Naive thymus-derived CD4-positive, alpha-beta T cell (primary cell): ENCODE data around the gene TNRC6A. TPM values are rescaled to one million over a fixed set of nuclear protein-coding genes. Genes with fewer than 3 reads are reported as not detected.

ENCODE experiments used
- ATAC-seq: fragments of 150-1000 bp; cut with Tn5 transposase; 2 replicates; pipeline ENCODE4 v1.10.0; 2021; ENCODE audit warnings: mild to moderate bottlenecking, moderate library complexity
- CTCF ChIA-PET: fragments of 350-600 bp; sonication (Branson Sonifier 250); formaldehyde crosslinking; loops from one replicate; lab custom pipeline; 2021; ENCODE audit warnings: antibody characterized with exemption; lab: Charles Lee
- POLR2A ChIA-PET: fragments of 350-600 bp; sonication (Branson Sonifier 250); formaldehyde crosslinking; loops from one replicate; lab custom pipeline; 2021; ENCODE audit warnings: antibody characterized with exemption, inconsistent platforms; lab: Charles Lee
- DNase-seq, 9 donors: peaks; one replicate each; pipeline versions ENCODE4 v3.0.0 to v3.0.0-alpha.2; 2020 to 2022; ENCODE audit warnings: mixed read lengths in 1 of 9
- H3K27ac ChIP-seq: one replicate; pipeline ENCODE4 v1.7.0; 2013; ENCODE audit warnings: mild to moderate bottlenecking, low read depth, low read length, moderate library complexity
- H3K27me3 ChIP-seq, 2 donors: one replicate each; pipeline ENCODE4 v1.7.0; 2013; ENCODE audit warnings: low read length in 2 of 2, mild to moderate bottlenecking in 2 of 2, moderate library complexity in 2 of 2; ENCODE audit not compliant: control insufficient read depth in 2 of 2, insufficient read depth in 2 of 2
- H3K36me3 ChIP-seq, 3 experiments: 1 replicate in 2 of 3; 2 replicates in 1 of 3; pipeline ENCODE4 v1.7.0; 2013; ENCODE audit warnings: low read length in 3 of 3, mild to moderate bottlenecking in 3 of 3, moderate library complexity in 1 of 3; ENCODE audit not compliant: insufficient read depth in 3 of 3, control insufficient read depth in 2 of 3
- H3K4me1 ChIP-seq, 2 donors: one replicate each; pipeline ENCODE4 v1.7.0; 2013; ENCODE audit warnings: low read length in 2 of 2, mild to moderate bottlenecking in 2 of 2, moderate library complexity in 1 of 2; ENCODE audit not compliant: control insufficient read depth in 2 of 2, insufficient read depth in 2 of 2
- H3K4me3 ChIP-seq: 2 replicates; pipeline ENCODE4 v1.7.0; 2013; ENCODE audit warnings: mild to moderate bottlenecking, low read length
- H3K9me3 ChIP-seq, 3 experiments: 1 replicate in 2 of 3; 2 replicates in 1 of 3; pipeline ENCODE4 v1.7.0; 2013; ENCODE audit warnings: low read length in 3 of 3; ENCODE audit not compliant: control insufficient read depth in 2 of 3
- H3K27ac Mint-ChIP-seq, 9 donors: one replicate each; pipeline ENCODE4 v1.8.0; 2020 to 2022; ENCODE audit warnings: mixed read lengths in 9 of 9, mild to moderate bottlenecking in 8 of 9, moderate library complexity in 5 of 9, inconsistent platforms in 2 of 9
- H3K27me3 Mint-ChIP-seq, 5 donors: one replicate each; pipeline ENCODE4 v1.8.0; 2021 to 2022; ENCODE audit warnings: mixed read lengths in 5 of 5, mild to moderate bottlenecking in 1 of 5
- H3K36me3 Mint-ChIP-seq, 5 donors: one replicate each; pipeline ENCODE4 v1.8.0; 2020 to 2022; ENCODE audit warnings: mixed read lengths in 5 of 5, mild to moderate bottlenecking in 3 of 5, inconsistent platforms in 1 of 5
- H3K4me1 Mint-ChIP-seq, 7 donors: one replicate each; pipeline ENCODE4 v1.8.0; 2020 to 2022; ENCODE audit warnings: mixed read lengths in 7 of 7, mild to moderate bottlenecking in 3 of 7, inconsistent platforms in 1 of 7
- H3K4me3 Mint-ChIP-seq, 10 donors: one replicate each; pipeline ENCODE4 v1.8.0; 2020 to 2022; ENCODE audit warnings: mild to moderate bottlenecking in 10 of 10, mixed read lengths in 10 of 10, moderate library complexity in 6 of 10, inconsistent platforms in 2 of 10
- H3K9me3 Mint-ChIP-seq, 11 donors: one replicate each; pipeline ENCODE4 v1.8.0; 2020 to 2022; ENCODE audit warnings: mixed read lengths in 11 of 11, mild to moderate bottlenecking in 4 of 11, inconsistent platforms in 1 of 11, moderate library complexity in 1 of 11
- intact Hi-C, 2 donors: fragments of 100-400 bp; cut with micrococcal nuclease; formaldehyde crosslinking; loops; one replicate each; pipeline ENCODE4 v1.15.1; 2023
- polyA plus RNA-seq, 2 donors: library from polyadenylated mRNA; unstranded; fragments of 300-500 nt; fragmentation: Illumina TruSeq; gene quantifications; one replicate each; pipeline ENCODE4 v1.2.3, GENCODE V29; 2021
- total RNA-seq, 6 experiments: library from RNA in 5 of 6; stranded (reverse) in 5 of 6; gene quantifications; 1 replicate in 5 of 6; 2 replicates in 1 of 6; pipeline ENCODE4 v1.2.3 and lab custom pipeline; 2021 to 2026

The TNRC6A gene
- total and polyA plus RNA-seq, 7 experiments from 2014 or later = 13.4 to 110 (median 75.2) TPM

- no peaks in the 10 kb centered on the region for H3K27me3 Mint-ChIP-seq
- no peak overlapping the region for H3K4me3 Mint-ChIP-seq
- no peak overlapping the region for H3K27ac Mint-ChIP-seq
- DNase-seq = no peak
- Histone ChIP-seq H3K4me1 (no peaks in the 10 kb centered on the region), H3K27ac (no peak overlapping the region), H3K9me3 (no peaks in the 10 kb centered on the region), H3K36me3 (no peaks in the 10 kb centered on the region), H3K27me3 (no peaks in the 10 kb centered on the region), H3K4me3 (no peak overlapping the region)
- no peak for ATAC-seq
- no peaks in the 10 kb centered on the region for H3K36me3 Mint-ChIP-seq
- ChIA-PET CTCF (no interaction called here), POLR2A (no interaction called here)
- intact Hi-C loops = no loop called here
- no peaks in the 10 kb centered on the region for H3K9me3 Mint-ChIP-seq
- H3K4me1 Mint-ChIP-seq = peaks cover 0 to 11% (median 0%) of the 10 kb centered on the region in 7 donors
Measured at GRCh38 chr16:24849641-24850040, 120.2 kb downstream of the TNRC6A start.

GRCh38 chr16:24850289-24850938 is 121.0 kb downstream of the TNRC6A start:
- no peak overlapping the region for H3K4me3 Mint-ChIP-seq
- ATAC-seq (no peak), DNase-seq (no peak)
- intact Hi-C loops = no loop called here
- no peaks in the 10 kb centered on the region for H3K36me3 Mint-ChIP-seq
- no peak overlapping the region for H3K27ac ChIP-seq
- H3K4me1 ChIP-seq = no peaks in the 10 kb centered on the region
- H3K4me3 ChIP-seq = no peak overlapping the region
- H3K27ac Mint-ChIP-seq = no peak overlapping the region
- no peaks in the 10 kb centered on the region for H3K27me3 Mint-ChIP-seq
- no peaks in the 10 kb centered on the region for H3K9me3 ChIP-seq
- POLR2A ChIA-PET = interaction anchor here (0.5 kb wide), 1 partner anchor 203 kb away, joined by 3 read pairs; no protein-coding TSS in a partner anchor
- CTCF ChIA-PET = no interaction called here
- H3K4me1 Mint-ChIP-seq = peaks cover 0 to 11% (median 0%) of the 10 kb centered on the region in 7 donors
- no peaks in the 10 kb centered on the region for H3K9me3 Mint-ChIP-seq
- H3K27me3 ChIP-seq = no peaks in the 10 kb centered on the region
- H3K36me3 ChIP-seq = no peaks in the 10 kb centered on the region

GRCh38 chr16:24851700-24852099 is 122.2 kb downstream of the TNRC6A start:
- H3K9me3 ChIP-seq = no peaks in the 10 kb centered on the region
- H3K36me3 ChIP-seq = no peaks in the 10 kb centered on the region
- POLR2A ChIA-PET = no interaction called here
- no peaks in the 10 kb centered on the region for H3K27me3 ChIP-seq
- H3K27me3 Mint-ChIP-seq = peaks cover 0 to 4% (median 0%) of the 10 kb centered on the region in 5 donors
- H3K4me1 ChIP-seq = no peaks in the 10 kb centered on the region
- H3K36me3 Mint-ChIP-seq = peaks cover 0 to 5% (median 0%) of the 10 kb centered on the region in 5 donors
- no peak for ATAC-seq
- no peak overlapping the region for H3K4me3 Mint-ChIP-seq
- H3K4me3 ChIP-seq = no peak overlapping the region
- intact Hi-C loops = no loop called here
- no peak overlapping the region for H3K27ac ChIP-seq
- no peaks in the 10 kb centered on the region for H3K9me3 Mint-ChIP-seq
- no peak for DNase-seq
- peaks cover 0 to 11% (median 0%) of the 10 kb centered on the region in 7 donors for H3K4me1 Mint-ChIP-seq
- no peak overlapping the region for H3K27ac Mint-ChIP-seq
- CTCF ChIA-PET = no interaction called here

GRCh38 chr16:24852281-24852721 is 122.8 kb downstream of the TNRC6A start:
- no peak overlapping the region for H3K27ac Mint-ChIP-seq
- H3K9me3 ChIP-seq = no peaks in the 10 kb centered on the region

GRCh38 chr16:24853169-24853824 is 123.8 kb downstream of the TNRC6A start:
- Histone ChIP-seq H3K4me1 (no peaks in the 10 kb centered on the region), H3K9me3 (no peaks in the 10 kb centered on the region), H3K36me3 (no peaks in the 10 kb centered on the region), H3K27ac (no peak overlapping the region), H3K4me3 (no peak overlapping the region), H3K27me3 (no peaks in the 10 kb centered on the region)
- ChIA-PET POLR2A (no interaction called here), CTCF (interaction anchor here (0.5 kb wide), 1 partner anchor 92 kb away, joined by 4 read pairs; no protein-coding TSS in a partner anchor)
- no peak for DNase-seq
- Mint-ChIP-seq H3K4me1 (peaks cover 0 to 11% (median 0%) of the 10 kb centered on the region in 7 donors), H3K9me3 (peaks cover 0 to 5% (median 0%) of the 10 kb centered on the region in 11 donors), H3K27ac (no peak overlapping the region), H3K27me3 (peaks cover 0 to 8% (median 0%) of the 10 kb centered on the region in 5 donors), H3K36me3 (peaks cover 0 to 11% (median 0%) of the 10 kb centered on the region in 5 donors), H3K4me3 (no peak overlapping the region)
- intact Hi-C loops = no loop called here
- no peak for ATAC-seq

More at GRCh38 chr16:24852281-24852721, 122.8 kb downstream of the TNRC6A start:
- peaks cover 0 to 6% (median 0%) of the 10 kb centered on the region in 5 donors for H3K36me3 Mint-ChIP-seq
- Histone ChIP-seq H3K27ac (no peak overlapping the region), H3K4me3 (no peak overlapping the region), H3K36me3 (no peaks in the 10 kb centered on the region), H3K4me1 (no peaks in the 10 kb centered on the region), H3K27me3 (no peaks in the 10 kb centered on the region)
- ChIA-PET CTCF (no interaction called here), POLR2A (no interaction called here)
- ATAC-seq = no peak
- DNase-seq = no peak
- no peak overlapping the region for H3K4me3 Mint-ChIP-seq
- peaks cover 0 to 11% (median 0%) of the 10 kb centered on the region in 7 donors for H3K4me1 Mint-ChIP-seq
- intact Hi-C loops = no loop called here
- peaks cover 0 to 4% (median 0%) of the 10 kb centered on the region in 5 donors for H3K27me3 Mint-ChIP-seq
- H3K9me3 Mint-ChIP-seq = no peaks in the 10 kb centered on the region

GRCh38 chr16:24853830-24854229 is 124.4 kb downstream of the TNRC6A start:
- Histone ChIP-seq H3K9me3 (no peaks in the 10 kb centered on the region), H3K4me1 (no peaks in the 10 kb centered on the region), H3K27me3 (no peaks in the 10 kb centered on the region), H3K27ac (no peak overlapping the region), H3K4me3 (no peak overlapping the region), H3K36me3 (no peaks in the 10 kb centered on the region)
- POLR2A ChIA-PET = no interaction called here
- intact Hi-C loops = no loop called here
- no peak overlapping the region for H3K4me3 Mint-ChIP-seq
- no peak for DNase-seq
- no peak overlapping the region for H3K27ac Mint-ChIP-seq
- peaks cover 0 to 15% (median 0%) of the 10 kb centered on the region in 5 donors for H3K36me3 Mint-ChIP-seq
- ATAC-seq = no peak
- CTCF ChIA-PET = no interaction called here
- H3K4me1 Mint-ChIP-seq = peaks cover 0 to 13% (median 0%) of the 10 kb centered on the region in 7 donors
- peaks cover 0 to 13% (median 4%) of the 10 kb centered on the region in 5 donors for H3K27me3 Mint-ChIP-seq
- H3K9me3 Mint-ChIP-seq = peaks cover 0 to 5% (median 0%) of the 10 kb centered on the region in 11 donors
